CD4-positive, alpha-beta T cell treated with Interleukin-17A for 4 hours (primary cell): ENCODE measurements around the gene NRIP1.

Source experiments
- DNase-seq: peaks from one replicate; pipeline ENCODE4 v3.0.0-alpha.2; 2020; ENCODE audit warnings: mixed read lengths

Gene NRIP1

DNA sequence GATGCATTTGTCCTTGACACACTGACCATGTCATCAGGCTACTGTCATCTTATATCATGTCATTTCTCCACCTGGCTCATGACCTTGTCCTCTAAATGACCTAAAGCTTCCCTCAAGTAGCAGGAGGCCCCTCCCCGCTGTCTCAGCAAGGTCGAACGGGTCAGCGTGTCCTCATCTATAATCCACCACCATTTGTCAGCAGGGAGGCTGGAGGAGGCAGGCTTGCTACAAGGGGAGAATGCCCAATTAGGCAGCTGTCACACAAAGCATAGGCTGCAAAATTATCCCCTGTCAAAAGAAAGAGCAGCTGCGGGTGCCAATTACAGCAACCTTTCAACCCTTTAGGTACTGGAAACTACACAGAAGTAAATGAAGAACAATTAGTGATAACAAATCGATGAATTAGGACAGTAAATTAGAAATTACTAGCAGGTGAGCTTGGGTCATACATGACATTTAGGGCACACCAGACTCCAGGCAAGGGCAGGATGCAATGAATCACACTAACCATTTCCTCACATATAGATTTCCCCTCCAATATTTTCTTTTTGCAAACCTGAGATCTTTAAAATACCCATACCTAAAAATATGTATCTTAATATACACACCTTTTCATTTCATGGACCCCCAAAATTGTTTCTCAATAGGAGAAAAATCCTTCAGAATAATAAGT, 61.2 kb downstream of the NRIP1 start:
- DNase-seq, result no peak

DNA sequence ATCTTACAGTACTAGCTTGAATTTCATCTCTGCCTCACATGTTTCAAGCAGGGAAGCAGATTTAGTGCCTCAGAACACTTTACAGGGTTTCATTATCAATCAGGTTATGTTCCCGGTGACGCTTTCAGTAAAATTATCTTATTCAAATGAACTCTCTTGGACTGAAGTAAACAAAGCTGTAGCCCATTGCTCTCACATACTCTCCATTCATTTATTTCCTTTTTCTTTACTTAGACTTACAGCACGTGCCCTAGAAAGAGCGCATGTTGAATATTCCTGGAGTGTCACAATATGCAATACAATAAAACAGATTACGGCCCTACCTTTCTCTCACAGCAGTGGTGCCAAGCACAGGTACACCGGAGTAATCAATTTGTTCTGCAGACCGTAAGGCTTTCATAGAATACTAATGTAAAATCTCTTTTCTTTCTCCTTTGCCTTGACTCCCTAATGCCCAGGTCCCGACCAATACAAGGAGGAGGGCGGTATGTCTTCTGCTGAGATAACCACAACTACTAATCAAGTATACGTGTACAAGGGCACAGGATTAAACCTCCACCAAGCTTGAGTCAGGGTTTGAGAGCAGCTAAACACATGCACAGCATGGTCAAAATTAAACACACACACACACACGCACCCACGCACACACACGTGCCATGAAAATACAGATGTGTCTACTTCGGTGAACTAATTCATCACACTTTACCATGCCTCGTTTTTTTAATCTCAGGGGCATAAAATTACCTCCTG, 62.8 kb downstream of the NRIP1 start:
- DNase-seq, result no peak

DNA sequence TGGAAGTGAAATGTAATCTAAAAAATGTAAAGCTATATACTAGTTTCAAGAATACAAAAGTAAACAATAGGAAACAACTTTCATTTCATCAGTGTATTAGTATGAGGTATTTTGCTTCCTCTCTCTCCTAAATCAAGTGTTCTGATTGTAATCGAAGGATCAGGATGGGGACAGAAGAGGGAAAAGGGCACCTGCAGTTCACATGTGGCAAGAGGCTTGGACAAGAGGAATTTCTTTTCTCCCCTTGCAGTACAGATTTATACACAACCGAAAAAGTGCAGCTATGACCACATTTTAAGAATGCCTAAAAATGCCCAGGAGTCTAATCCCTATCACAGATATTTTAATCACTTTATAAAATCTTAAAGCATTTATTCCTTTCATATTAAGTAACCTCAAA, 63.7 kb downstream of the NRIP1 start:
- no peak for DNase-seq

DNA sequence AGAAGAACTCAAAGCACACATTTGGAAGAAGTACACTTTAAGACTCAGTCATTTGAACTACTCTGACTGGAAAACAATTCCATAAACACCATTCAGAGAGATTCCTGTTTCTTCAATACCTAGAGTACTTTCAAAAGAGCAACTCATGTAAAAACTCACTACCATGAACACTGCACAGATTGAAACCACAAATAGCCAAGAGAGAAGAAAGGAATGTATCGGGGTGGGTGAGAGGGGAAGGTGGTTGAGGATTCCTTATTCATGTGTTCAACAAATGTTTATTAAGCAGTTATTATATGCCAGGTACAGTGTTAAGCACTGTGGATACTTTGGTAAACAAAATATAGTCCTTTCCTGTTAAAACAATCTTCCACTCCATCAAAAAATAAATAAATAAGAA, 64.7 kb downstream of the NRIP1 start:
- no peak for DNase-seq

DNA sequence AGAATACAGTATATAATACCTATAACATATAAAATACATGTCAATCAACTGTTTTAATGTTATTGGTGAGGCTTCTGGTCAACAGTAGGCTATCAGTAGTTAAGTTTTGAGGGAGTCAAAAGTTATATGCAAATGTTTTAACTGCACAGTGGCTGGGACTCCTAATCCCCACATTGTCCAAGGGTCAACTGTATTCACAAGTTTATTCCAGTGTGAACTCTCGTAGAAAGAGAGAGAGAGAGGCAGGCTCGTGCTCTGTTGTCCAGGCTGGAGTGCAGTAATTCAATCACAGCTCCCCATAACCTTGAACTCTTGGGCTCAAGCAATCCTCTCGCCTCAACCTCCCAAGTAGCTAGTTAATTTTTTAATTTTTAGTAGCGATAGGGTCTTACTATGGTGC, 66.0 kb downstream of the NRIP1 start:
- DNase-seq, result no peak

DNA sequence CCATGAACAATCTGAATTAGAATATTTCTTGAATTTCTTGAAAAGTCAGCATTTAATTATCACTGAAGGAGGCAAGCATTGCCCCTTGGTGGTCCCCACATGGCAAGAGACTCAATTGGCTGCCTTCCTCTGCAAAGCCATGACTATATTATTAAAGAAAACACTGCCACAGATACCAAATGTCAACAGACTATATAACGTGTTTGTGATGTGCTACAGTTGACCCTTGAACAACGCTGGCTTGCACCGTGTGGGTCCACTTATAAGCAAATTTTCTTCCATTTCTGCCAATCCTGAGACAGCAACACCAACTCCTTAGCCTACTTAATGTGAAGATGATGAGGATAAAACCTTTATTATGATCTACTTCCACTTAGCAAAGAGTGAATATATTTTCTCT, 66.5 kb downstream of the NRIP1 start:
- no peak for DNase-seq

DNA sequence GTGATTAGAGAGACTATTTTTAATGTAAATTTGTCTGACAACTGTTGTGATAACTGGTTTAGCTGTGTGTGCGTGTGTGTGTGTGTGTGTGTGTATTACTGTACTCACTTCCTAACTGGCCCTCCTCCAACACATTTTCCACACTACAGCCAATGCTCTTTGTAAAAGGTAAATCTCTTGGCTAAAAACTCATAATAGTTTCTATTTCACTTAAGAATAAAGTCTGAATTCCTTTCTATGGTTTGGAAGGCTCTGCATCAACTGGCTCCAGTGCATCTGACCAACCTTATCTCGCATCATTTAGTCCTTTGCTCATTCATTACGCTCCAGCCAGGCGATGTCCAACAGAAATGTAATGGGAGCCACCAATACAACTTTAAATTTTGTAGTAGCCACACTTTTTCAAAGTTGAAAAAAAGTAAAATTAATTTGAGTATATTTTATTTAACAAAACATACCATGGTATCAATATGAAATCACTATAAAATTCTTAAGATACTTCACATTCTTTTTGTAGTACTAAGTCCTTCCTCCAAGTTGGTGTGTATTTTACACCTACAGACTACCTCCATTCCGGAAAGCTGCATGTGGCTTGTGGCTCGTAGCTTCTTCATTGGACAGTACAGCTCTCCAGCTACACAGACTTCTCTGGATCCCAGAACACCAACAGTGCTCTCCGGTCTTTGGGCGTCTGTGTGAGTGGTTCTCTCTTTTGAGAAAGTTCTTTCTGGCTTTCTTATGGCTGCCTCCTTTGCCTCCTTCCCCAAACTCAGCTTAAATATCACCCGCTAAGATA, 68.9 kb downstream of the NRIP1 start:
- DNase-seq, result no peak

DNA sequence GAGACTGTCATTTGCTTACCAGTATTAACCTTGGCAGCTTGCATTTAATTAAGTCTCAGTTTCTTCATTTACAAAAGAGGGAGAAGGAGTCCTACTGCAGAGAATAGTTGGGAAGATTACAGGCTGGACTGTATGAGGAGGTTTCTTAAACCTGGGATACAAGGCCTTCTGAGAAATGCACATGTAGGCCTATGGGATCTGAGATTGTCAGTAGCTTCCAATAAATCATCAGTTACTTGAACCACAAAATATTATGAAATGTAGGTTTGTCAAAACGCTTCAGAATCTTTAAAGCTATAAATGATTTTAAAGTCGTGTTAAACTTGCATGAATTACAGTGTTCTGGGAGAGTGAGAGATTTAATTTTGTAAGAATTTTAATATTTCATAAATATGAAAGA, 69.6 kb downstream of the NRIP1 start:
- no peak for DNase-seq

DNA sequence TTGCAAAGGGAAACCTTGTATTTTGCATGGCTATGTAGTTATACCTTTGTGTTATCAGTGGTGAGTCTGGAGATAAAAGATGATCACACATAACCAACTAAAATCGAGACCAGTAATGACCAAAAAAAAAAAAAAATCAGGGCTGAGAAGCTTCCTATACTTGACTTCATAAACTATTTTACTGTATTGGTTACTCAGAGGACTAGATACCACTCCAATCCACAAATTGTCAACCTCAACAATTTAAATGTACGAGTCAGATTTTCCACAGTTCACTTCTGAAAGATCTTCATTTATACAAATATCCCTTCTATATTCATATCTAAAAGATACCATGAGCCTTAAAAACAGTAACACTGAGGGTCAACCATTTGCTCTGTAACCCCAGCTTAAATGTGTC, 71.7 kb downstream of the NRIP1 start:
- no peak for DNase-seq

DNA sequence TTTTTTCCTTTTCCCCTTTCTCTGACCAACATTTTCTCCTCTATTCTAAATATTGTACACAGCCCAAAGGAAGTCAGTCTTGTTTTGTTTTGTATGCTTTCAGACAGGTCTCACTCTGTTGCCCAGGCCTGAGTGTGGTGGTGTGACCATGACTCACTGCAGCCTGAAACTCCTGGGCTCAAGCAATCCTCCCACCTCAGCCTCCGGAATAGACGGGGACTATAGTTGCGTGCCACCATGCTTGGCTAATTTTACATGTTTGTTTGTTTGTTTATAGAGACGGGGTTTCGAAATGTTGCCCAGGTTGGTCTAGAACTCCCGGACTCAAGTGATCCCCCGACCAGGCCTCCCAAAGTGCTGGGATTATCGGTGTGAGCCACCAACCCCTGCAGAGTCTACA, 72.8 kb downstream of the NRIP1 start:
- DNase-seq, result no peak

DNA sequence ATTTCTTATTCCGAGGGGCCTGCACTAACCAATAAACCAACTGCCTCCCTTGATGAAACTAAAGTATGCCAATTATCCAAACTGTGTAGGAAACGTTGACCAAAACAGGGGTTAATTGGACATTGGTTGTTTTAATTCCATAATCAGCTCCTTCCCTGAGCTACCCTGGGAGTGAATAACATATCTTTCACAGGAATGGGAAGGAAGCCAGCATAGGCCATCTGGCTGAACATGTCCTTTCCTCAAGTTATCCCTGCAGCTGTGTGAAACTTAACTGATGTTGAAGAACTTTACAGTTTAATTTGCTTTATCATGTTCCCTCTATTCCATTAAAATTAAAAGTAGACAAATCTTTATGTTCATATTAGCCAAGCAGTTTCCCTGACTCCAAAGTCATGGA, 75.4 kb downstream of the NRIP1 start:
- DNase-seq, result no peak

DNA sequence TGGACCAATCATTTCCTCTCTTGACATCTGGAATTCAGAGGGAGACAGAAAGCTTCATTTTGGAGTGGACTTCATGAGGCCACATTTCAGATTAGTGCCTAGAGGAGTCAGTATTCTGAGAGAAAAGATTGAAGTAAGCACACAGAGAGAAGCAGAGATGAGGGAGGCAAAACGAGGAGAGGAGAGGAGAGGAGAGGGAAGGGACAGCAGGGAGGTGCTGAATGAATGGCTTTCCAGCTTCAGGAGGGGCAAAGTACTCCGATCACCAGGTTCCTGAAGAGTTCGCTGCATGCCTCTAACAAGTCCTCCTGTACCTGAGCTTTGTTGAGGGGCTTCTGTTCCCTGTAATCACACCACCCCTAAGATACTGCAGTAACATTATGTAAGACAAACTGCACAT, 76.0 kb downstream of the NRIP1 start:
- DNase-seq, result no peak

DNA sequence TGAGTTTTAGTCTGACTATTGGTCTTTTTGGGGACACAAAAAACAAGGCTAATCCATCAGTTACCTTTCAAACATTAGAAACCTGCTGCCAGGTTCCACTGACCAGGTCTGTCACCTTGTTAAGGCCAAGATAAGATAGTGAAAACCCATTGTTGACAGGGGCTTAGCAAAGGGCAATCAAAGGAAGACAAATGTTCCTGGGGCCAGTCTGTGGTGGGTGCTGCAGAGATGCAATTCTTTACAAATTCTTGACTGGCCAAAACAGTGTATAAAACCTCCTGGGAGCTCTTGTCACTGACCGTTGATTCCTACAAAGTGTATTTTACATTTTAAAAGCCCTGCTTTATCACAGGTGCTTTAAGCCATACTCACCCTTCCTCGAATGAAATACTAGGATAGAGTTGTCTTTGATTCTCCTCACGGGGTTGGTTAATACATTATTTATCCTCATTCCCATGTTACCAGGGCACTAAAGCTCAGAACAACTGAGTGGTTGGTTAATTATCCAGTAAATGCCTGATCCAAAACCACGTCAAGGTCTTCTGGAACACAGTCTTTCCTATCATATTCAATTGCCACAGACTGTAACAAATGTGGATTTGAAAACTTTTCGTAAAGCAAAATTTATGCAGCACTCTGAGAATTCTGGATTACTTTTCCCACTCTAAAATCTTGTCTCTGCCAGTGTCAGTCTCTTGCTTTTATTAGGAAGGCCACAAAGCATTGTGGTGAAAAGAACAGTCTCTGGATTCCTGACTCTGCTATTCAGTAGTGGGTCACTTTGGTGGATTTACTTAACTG, 77.2 kb downstream of the NRIP1 start:
- DNase-seq, result no peak

DNA sequence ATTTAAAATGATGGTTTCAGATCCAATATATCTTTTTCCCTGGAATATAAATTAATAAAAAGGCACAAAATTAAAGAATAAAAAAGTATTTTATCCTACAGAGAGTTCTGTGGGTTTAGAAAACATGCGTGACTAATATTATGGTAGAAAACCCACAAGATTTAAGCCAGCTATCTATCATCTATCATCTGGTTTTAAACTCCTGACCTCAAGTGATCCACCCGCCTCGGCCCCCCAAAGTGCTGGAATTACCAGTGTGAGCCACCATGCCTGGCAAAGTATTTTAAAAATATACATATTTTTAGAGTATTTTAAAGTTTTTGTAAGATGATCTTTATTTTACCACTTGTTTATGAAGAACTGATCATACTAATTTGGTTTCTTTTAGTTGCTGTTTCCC, 79.5 kb downstream of the NRIP1 start:
- no peak for DNase-seq

DNA sequence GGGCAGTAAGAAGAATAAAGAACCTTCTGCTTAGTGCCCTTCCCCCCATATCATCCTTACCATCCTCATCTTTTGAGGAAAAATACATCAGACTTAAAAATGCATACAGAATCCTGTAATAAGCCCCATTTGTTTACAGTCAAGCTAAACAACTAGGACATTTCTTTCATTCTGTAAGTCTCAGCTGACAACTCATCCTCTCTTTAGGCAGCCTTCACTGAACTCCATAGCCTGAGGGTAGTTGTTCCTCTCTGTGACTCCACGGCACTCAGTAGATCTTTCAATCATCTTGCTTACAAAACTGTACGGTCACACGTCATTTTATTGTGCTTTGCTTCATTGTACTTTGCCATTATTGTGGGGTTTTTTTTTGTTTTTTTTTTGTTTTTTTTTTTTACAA, 82.5 kb downstream of the NRIP1 start:
- DNase-seq, result no peak

DNA sequence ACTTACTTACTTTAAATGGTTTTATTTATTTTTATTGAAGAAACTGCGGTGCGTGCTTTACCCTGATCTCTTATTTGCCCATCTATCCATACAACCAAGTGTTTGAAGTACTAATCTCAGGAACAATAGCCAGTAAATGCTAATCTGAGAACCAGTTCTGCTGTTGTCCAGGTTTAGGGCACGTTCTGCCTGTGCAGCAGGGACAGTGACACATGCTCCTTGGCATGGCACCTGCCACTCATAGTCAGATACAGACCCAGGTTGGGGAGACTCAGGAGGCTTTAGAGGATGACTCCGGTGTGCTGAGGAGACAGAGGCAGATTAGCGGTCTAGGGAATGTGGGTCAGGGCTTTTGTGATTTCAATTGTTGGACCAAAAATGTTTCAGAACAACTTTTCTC, 83.6 kb downstream of the NRIP1 start:
- DNase-seq, result no peak

DNA sequence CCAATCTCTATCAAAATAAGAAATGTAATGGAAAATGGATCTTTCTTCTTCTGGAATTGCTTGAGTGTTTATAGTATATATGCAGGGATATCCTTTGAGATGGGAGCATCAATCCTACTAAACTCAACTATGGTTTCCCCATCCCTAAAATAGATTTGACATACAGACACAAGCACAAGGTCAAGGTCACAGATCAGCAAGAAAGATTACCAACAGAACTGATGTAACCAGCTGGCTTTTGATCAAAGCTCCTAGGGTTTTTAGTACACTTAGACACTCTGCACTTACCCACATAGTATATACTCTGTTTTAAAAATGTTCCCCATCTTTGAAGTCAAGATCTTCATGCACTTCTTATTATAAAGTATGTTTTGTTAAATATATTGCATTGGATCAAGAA, 85.5 kb downstream of the NRIP1 start:
- DNase-seq, result no peak

DNA sequence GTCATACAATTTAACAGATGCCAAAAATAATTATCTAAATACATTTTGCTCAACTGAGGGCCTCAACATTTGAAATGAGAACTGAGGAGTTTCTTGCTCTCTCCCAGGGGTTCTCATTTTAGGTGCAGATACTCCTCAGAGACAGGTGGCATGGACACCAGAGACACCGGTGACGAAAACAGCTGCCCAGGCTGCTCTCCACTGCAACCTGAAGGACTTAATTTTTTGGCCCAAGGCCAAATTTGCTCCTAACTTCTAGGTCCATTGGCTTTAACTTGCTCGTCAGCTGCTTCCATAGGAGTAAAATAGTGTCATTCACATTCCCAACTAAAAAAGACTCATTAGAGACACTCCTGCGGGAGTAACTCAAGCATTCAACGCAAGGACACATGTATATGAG, 87.0 kb downstream of the NRIP1 start:
- no peak for DNase-seq

DNA sequence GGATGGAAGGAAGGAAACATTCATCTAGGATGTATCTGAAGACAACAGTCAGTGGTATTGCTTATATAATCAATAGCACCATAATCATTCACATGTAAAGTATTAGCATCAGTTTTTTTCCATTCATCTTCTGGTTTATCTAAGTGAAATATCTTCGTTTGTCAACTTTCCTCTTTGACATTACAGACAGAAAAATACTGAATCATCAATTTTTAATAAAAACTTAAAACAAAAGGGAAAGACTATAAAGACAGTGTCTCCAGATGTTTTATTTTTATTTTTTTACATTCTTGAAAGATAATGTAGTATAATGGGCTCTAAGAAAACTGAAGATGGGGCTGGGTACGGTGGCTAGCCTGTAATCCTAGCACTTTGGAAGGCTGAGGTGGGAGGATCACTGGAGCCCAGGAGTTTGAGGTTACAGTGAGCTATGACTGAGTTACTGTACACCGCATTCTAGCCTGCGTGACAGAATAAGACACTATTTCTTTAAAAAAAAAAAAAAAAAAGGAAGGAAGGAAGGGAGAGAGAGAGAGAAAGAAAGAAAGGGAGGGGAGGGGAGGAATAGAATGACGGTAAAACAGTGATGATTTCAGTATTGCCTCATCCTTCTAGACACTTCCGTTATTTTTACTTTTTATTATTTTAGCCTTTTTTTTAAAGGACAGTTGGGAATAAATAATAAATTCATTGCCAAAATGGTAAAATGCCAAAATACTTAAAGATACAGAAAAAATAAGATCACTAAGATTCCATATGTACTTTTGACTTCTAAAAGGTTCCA, 89.5 kb downstream of the NRIP1 start:
- no peak for DNase-seq

DNA sequence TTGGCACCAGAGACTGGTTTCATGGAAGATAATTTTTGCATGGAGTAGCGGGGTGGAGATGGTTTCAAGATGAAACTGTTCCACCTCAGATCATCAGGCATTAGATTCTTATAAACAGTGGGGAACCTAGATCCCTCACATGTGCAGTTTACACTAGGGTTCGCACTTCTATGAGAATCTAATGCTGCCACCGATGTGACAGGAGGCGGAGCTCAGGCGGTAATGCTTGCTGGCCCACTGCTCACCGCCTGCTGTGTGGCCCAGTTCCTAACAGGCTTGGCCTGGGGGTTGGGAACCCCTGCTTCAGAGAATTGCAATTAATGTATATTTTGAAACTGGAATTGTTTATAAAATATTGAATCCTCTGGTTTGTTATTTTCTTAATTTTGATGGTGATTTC, 92.1 kb downstream of the NRIP1 start:
- no peak for DNase-seq

DNA sequence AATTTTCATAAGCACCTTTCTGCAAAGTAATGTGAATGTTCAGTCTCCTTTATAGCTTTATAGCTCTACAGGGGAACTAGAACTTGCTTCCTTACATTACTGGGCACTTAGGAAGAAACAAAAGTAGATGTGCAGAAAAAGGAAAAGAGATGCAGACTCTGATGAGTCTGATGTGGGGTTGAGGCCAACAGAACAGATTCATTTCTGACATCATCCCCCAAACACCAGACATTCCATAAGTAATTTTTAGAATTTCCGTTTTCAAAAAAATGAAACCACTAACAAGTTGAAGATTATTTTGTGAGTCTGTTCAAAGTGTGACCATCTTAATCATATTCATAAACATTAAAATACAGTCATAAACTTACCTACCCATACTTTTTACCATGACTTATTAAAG, 96.0 kb downstream of the NRIP1 start:
- DNase-seq, result no peak

DNA sequence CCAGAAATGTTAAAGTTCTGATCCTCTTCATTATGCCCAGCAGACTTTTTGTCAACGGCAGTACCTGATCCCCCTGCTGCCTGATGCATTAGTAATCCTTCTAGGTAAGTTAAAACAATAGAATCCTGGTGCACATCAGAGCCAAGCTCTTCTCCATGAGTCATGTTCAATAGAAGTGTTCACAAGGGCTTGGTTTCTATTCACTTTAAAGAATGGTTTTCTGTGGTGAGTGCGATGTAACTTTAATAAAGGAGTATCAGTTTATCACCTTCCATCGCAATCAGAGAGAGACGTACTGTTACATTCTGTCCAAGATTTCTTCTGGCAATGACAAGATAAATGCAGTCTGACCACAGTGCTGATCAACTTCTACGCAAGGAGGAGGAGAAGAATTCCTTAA, 96.8 kb downstream of the NRIP1 start:
- no peak for DNase-seq
